SU-DHL-6 (cell line): Measurements from ENCODE around the gene PRR22.
"Not testable (repeated sequence)": the region's sequence is repeated elsewhere in the genome, so short reads cannot be mapped to it uniquely, and the experiment has no call there.

ENCODE experiments used
- H2AFZ ChIP-seq: fragments of 200-600 bp; sonication (generic); 2 replicates; pipeline ENCODE4 v1.6.1; 2014; ENCODE audit warnings: low read depth, mild to moderate bottlenecking, moderate library complexity, mixed read lengths, antibody characterized with exemption, low read length; ENCODE audit not compliant: severe bottlenecking
- H3F3A ChIP-seq: fragments of 200-600 bp; shearing (Covaris generic); 2 replicates; pipeline ENCODE4 v1.6.0; 2016; ENCODE audit warnings: antibody characterized with exemption, mild to moderate bottlenecking; ENCODE audit not compliant: insufficient read depth
- H3K27ac ChIP-seq: fragments of 200-600 bp; sonication (generic); 2 replicates; pipeline ENCODE4 v1.5.1; 2016; ENCODE audit warnings: low read depth, mild to moderate bottlenecking, low read length, moderate library complexity, mixed read lengths
- H3K27me3 ChIP-seq: fragments of 200-600 bp; sonication (generic), shearing (Covaris generic); 2 replicates; pipeline ENCODE4 v1.6.0; 2014; ENCODE audit warnings: mild to moderate bottlenecking, low read length
- H3K36me3 ChIP-seq: fragments of 200-600 bp; sonication (generic); 2 replicates; pipeline ENCODE4 v1.6.1; 2014; ENCODE audit warnings: mild to moderate bottlenecking, low read length, mixed read lengths
- H3K4me2 ChIP-seq: fragments of 300-600, 200-600 bp; shearing (Covaris generic), sonication (generic); 2 replicates; pipeline ENCODE4 v1.6.0; 2014; ENCODE audit warnings: low read length, low read depth, mild to moderate bottlenecking; ENCODE audit not compliant: poor library complexity, severe bottlenecking
- H3K4me3 ChIP-seq: fragments of 200-600 bp; sonication (generic); 2 replicates; pipeline ENCODE4 v1.5.1; 2014; ENCODE audit warnings: antibody characterized with exemption, low read length, mild to moderate bottlenecking, mixed read lengths; ENCODE audit not compliant: insufficient read depth, poor library complexity, severe bottlenecking
- H3K79me2 ChIP-seq: fragments of 200-600 bp; sonication (generic); 2 replicates; pipeline ENCODE4 v1.6.1; 2014; ENCODE audit warnings: mild to moderate bottlenecking, low read length, moderate library complexity; ENCODE audit not compliant: insufficient read depth
- H3K9ac ChIP-seq: fragments of 200-600 bp; sonication (generic); 2 replicates; pipeline ENCODE4 v1.7.0; 2014; ENCODE audit warnings: mild to moderate bottlenecking, low read length
- H3K9me2 ChIP-seq: fragments of 200-600 bp; sonication (generic); replicated peaks from 2 replicates; pipeline ENCODE4 v1.6.1; 2014; ENCODE audit warnings: low read length; ENCODE audit not compliant: insufficient read depth
- H3K9me3 ChIP-seq: fragments of 200-600 bp; sonication (generic); 2 replicates; pipeline ENCODE4 v1.6.1; 2014; ENCODE audit warnings: low read length, mixed read lengths; ENCODE audit not compliant: insufficient read depth
- H4K20me1 ChIP-seq: fragments of 200-600 bp; sonication (generic); 2 replicates; pipeline ENCODE4 v1.6.1; 2014; ENCODE audit warnings: low read depth, mild to moderate bottlenecking, antibody characterized with exemption, low read length, moderate library complexity, mixed read lengths
- CTCF ChIP-seq: fragments of 200-600 bp; sonication (generic); IDR thresholded peaks from one replicate; pipeline ENCODE4 v1.5.1; 2017; ENCODE audit warnings: antibody characterized with exemption, mild to moderate bottlenecking, low read length, moderate library complexity; ENCODE audit not compliant: insufficient read depth, poor library complexity, severe bottlenecking
- EZH2phosphoT487 ChIP-seq: fragments of 200-600 bp; sonication (generic), shearing (Covaris generic); conservative IDR thresholded peaks from 2 replicates; pipeline ENCODE4 v1.6.1; 2018; ENCODE audit warnings: mild to moderate bottlenecking, antibody characterized with exemption, low read length, moderate library complexity, mixed read lengths

PRR22 gene

GRCh38 chr19:5782945-5783919 is 1.3 kb downstream of the PRR22 start:
- H3K36me3 ChIP-seq: no peaks in the 10 kb centered on the region
- no peak overlapping the region for H3K9ac ChIP-seq
- no peak overlapping the region for H3K4me3 ChIP-seq
- no peaks in the 10 kb centered on the region for H3K27me3 ChIP-seq
- TF ChIP-seq EZH2phosphoT487 (no peak), CTCF (no peak)
- H3K4me2 ChIP-seq: no peak overlapping the region
- no peaks in the 10 kb centered on the region for H3K9me2 ChIP-seq
- H3K79me2 ChIP-seq: no peaks in the 10 kb centered on the region
- H3F3A ChIP-seq: no peaks in the 10 kb centered on the region
- no peaks in the 10 kb centered on the region for H4K20me1 ChIP-seq
- H2AFZ ChIP-seq: no peak overlapping the region
- no peak overlapping the region for H3K27ac ChIP-seq
- no peaks in the 10 kb centered on the region for H3K9me3 ChIP-seq

GRCh38 chr19:5782322-5782721 is 2.2 kb downstream of the PRR22 start:
- Histone ChIP-seq H3K79me2 (no peaks in the 10 kb centered on the region), H3K9me3 (no peaks in the 10 kb centered on the region), H3K27me3 (no peaks in the 10 kb centered on the region), H3K4me3 (no peak overlapping the region), H3F3A (no peaks in the 10 kb centered on the region), H3K27ac (no peak overlapping the region), H3K9ac (no peak overlapping the region), H3K36me3 (no peaks in the 10 kb centered on the region), H3K4me2 (no peak overlapping the region), H3K9me2 (no peaks in the 10 kb centered on the region), H4K20me1 (no peaks in the 10 kb centered on the region), H2AFZ (no peak overlapping the region)
- TF ChIP-seq CTCF: no peak
- no peak for TF ChIP-seq EZH2phosphoT487

- H4K20me1 ChIP-seq, H3K4me2 ChIP-seq, H2AFZ ChIP-seq, H3K9me2 ChIP-seq, H3K9ac ChIP-seq, H3K27me3 ChIP-seq, H3K4me3 ChIP-seq, H3K27ac ChIP-seq, H3K36me3 ChIP-seq, H3K9me3 ChIP-seq, H3F3A ChIP-seq, H3K79me2 ChIP-seq: not testable (repeated sequence)
These were observed 3.6 kb downstream of the PRR22 start for GRCh38 chr19:5780916-5781315.

GRCh38 chr19:5778402-5778801 is 6.1 kb downstream of the PRR22 start:
- Histone ChIP-seq H3F3A (no peaks in the 10 kb centered on the region), H3K9me2 (no peaks in the 10 kb centered on the region), H3K27ac (no peak overlapping the region), H3K9me3 (no peaks in the 10 kb centered on the region), H3K36me3 (no peaks in the 10 kb centered on the region), H3K27me3 (no peaks in the 10 kb centered on the region), H3K79me2 (no peaks in the 10 kb centered on the region), H3K4me2 (no peak overlapping the region), H2AFZ (no peak overlapping the region), H3K9ac (no peak overlapping the region), H4K20me1 (no peaks in the 10 kb centered on the region), H3K4me3 (no peak overlapping the region)
- TF ChIP-seq EZH2phosphoT487: no peak
- no peak for TF ChIP-seq CTCF
